SK-N-SH (cell line): Measurements from ENCODE around the gene CABP1.

Experiments used
- EP300 ChIP-seq, 2 experiments: IDR thresholded peaks; 2 replicates each; pipeline versions ENCODE4 v1.4.0 to v1.6.1; 2012; ENCODE audit warnings: borderline replicate concordance in 1 of 2, low read depth in 1 of 2, low read length in 1 of 2
- MAX ChIP-seq: IDR thresholded peaks from 2 replicates; pipeline ENCODE4 v1.4.0; 2012; ENCODE audit warnings: low read depth
- MXI1 ChIP-seq: IDR thresholded peaks from 2 replicates; pipeline ENCODE4 v1.6.1; 2012; ENCODE audit warnings: mild to moderate bottlenecking, low read depth, low read length, improper control_type of control experiment
- RCOR1 ChIP-seq: fragments of 150-350 bp; IDR thresholded peaks from 2 replicates; pipeline ENCODE4 v1.6.1; 2017; ENCODE audit warnings: antibody characterized with exemption, low read length
- TAF1 ChIP-seq: IDR thresholded peaks from 2 replicates; pipeline ENCODE4 v1.6.1; 2012; ENCODE audit warnings: low read depth, mild to moderate bottlenecking, low read length, moderate library complexity, borderline replicate concordance
- USF2 ChIP-seq: fragments of 150-350 bp; IDR thresholded peaks from 2 replicates; pipeline ENCODE4 v1.6.1; 2017; ENCODE audit warnings: antibody characterized with exemption, low read length, low read depth, borderline replicate concordance

- no peak for TF ChIP-seq MAX
- no peak for TF ChIP-seq TAF1
- TF ChIP-seq EP300 (IDR thresholded peaks at IDR 0.05; ENCODE audit: borderline replicate concordance in 1 of 2, low read depth in 1 of 2, low read length in 1 of 2) = no peak
- no peak for TF ChIP-seq USF2
- no peak for TF ChIP-seq MXI1
- no peak for TF ChIP-seq RCOR1
These were observed 48.2 kb downstream of the CABP1 start for GRCh38 chr12:120688527-120689071.
